GM19240 (cell line): Measurements from ENCODE around the gene CA14.
"Not testable (repeated sequence)": the region's sequence is repeated elsewhere in the genome, so short reads cannot be mapped to it uniquely, and the experiment has no call there.

Experiments
- DNase-seq: peaks from one replicate; pipeline ENCODE4 v3.0.0; 2011; ENCODE audit warnings: low spot score; ENCODE audit not compliant: insufficient read length

CA14 gene

DNA sequence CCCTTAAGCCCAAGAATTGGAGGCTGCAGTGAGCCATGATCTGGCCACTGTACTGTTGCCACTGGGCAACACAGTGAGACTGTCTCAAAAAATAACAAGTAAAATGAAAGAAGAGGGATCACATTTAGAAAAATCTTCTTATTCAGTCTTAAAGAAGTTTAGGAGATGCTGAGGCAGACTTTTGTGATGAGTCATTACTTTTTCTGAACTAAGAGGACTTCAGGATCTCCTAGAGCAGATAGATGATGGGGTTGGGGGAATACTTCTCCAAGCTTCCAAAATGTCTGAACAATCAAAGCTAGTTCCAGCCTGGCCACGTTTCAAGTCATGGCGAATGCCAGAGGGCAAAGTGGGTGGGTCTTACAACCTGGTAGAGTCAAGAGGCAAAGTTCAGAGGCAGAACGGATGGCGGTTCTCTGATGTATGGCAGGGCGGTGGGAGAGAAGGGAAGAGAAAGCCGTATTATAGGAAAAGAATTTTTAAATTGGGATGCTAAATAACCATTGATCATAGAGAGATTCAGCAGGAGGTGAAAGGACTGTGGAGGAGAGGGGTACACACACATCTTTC, 22.6 kb downstream of the CA14 start:
- DNase-seq: no peak

DNA sequence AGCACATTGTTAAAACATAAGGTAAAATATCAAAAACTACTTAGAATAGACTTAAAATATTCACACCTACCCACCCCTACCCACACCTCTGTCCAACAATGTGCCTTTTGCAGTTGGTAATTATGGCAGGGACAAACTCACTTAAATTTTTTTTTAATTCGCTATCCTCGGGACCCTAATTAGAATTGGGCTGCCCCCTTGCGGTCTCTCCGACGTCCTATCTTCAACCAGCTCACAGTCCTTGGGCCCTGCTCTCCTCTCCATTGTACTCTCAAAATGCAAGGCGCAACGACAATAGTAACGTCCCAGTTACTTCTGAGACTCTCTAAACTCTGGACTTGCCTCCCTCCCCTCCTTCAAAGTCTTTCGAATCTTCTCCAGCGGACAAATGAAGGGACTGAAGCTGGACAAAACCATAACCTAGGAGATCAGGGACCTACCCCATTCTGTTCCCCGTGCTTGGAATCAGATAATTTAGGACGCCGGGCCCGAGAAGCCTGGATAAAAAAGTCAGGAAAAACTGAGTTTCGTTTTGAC, 23.7 kb downstream of the CA14 start:
- no peak for DNase-seq

DNA sequence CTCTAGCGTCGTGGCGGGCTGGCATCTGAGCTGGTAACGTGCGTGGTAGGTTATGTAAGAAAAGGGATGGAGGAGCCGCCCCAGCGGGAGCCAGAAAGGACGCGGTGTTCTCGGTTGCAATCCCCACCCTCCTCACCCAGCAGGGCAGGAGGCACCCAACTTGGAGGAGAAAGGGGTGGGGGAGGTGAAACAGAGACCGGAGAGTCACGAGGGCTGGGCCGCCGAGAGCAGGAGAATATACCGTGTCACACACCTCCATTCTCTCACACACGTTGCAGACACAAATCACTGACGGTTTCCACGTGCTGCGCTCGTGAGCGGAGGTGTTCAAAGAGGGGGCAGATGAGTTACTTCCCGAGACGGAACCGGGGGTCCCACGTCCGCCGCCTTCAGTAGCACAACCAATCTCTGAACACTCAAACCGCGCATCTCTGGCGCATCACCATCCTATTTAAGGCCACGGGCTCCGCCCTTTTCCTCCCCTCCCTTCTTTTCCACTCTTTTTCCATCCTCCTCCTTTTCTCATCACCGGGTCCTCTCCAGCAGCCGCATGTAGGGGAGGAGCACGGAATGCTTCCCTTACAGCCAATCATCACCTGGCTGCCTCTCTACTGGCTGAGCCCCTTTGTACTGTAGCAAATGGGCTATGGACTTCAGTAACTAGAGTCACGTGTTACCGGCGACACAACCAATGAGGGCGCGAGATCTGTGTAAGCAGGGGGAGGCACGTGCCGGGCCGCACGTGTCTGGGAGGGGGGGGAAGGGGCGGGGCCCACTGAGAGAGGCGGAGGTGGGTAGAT, 24.4 kb downstream of the CA14 start, which contains the start of gene CIART:
Gene CIART, plus strand, starts transcription at position 797 of the 800 bp plus-strand sequence. CDS start 714 bp downstream, outside the sequence.
- peak; percentile 22 for DNase-seq

DNA sequence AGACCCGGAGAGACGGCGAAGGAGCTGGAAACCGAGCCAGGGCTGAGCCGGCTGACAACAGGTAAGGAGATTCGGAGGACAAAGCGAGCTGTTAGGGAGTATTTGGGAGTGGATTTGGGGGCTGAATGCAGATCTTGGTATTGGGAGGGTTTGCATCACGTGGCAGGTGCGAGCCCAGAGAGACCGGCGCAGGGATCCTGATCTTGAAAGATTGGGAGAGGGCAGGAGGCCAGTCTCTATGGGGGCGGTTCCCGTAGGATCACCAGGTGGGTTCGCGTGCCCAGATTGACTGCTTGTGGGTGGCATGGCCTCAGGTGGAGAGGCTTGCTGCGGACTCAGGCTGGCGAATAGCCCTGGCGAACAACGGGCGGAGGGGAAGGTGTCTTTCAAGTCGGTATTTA, 25.0 kb downstream of the CA14 start:
- DNase-seq: no peak

DNA sequence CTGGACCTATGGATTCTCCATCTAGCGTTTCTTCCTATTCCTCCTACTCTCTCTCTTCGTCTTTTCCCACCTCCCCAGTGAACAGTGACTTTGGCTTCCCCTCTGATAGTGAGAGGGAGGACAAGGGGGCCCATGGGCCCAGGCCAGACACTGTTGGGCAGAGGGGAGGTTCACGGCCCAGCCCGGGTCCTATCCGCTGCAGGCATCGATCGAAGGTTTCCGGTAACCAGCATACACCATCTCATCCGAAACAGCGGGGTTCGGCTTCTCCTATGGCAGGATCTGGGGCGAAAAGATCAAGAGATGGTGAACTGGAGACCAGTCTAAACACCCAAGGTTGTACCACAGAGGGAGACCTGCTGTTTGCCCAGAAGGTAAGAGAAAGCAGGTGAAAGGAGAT, 25.7 kb downstream of the CA14 start:
- no peak for DNase-seq

DNA sequence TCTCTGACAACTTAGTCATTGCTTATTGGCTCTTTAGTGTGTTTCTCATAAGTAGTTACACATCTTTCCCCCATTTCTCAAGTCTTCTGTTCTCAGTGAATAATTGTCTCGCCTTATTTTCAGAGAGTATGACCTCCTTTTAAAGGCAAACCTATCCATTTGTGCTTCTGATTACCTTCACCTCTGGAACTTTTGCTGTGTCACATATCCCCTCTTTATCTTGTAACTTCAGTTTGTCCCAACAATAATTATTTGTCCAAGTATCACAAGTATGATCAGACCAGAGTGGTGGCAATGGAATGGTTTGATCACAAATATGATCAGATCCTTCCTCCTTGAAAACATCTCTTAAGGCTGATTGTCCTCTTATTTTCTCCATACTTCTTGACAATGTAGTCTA, 30.8 kb downstream of the CA14 start:
- DNase-seq: no peak

DNA sequence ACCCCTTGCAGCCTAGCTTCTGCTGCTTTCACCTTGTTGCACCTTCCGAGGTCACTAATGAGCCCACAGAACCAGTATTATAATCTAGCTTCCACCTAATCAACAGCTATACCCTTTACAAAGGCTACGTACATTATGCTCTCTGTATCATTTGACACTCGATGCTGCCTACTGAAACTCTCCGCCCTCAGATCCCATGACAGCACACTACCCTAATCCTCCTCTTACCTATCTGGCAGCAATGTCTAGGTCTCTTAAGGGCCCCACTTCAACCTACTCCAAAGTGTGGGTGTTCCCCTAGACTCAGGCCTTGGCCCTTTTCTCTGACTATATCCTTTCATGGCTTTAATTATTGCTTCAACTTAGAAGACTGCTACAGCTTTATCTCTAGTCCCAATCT, 31.2 kb downstream of the CA14 start:
- DNase-seq: no peak

DNA sequence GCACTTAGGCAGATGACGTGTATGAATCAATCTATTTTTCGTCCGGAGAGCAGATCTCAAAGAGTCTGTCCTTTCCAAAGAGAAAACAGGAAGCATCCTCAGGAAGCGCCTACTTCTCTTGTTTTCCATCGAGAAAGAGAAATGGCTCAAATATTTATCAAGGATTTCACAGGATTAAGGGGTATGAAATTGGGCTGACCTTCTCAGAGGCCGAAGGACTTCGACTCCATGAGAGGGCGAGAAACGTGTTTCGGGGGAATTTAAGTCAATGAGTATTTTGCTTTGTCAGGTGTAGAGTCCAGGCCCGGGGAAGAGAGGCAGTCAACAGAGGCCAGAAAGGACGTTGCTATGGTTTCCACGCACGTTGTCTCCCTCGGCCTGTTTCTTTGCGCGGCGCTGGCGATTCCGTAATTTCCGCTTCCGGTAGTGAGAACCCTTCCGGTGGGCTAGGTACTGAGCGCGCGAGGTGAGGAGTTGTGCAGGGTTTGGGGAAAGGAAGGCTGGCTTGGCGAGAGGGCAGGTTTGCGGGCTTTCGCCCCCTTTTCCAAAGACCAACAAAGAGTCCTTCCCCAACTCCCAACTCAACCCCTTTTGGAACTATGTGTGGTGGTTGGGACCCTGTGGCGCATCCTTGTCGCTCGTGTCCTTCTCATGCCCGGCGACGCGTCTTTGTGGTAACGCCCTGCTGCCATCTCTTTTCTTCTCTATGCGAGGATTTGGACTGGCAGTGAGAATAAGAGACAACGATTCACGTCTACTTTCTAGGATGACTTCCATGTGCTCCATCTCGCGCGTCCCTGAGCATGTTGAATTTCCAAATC, 36.1 kb downstream of the CA14 start, which contains the start of gene MRPS21:
Gene MRPS21, plus strand, starts transcription at position 429 of the 821 bp plus-strand sequence. CDS start 506 bp downstream, outside the sequence.
- peak; percentile 79 for DNase-seq

DNA sequence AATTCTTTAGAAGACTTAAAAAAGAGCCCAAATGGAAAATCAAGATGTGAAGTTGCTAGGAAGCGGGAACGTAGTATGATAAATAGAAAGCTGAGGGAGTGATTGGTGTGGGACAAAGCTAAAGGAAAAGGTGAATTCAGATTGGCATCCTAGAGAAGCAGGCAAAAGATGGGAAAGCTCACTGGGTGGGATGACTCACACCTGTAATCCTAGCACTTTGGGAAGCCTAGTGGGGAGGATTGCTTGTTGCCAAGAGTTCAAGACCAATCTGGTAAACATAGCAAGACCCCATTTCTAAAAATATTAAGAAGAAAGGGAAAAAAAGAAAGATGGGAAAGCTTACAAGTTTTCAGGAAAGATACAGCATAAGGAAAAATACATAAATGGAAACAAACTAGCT, 37.9 kb downstream of the CA14 start:
- DNase-seq: no peak

DNA sequence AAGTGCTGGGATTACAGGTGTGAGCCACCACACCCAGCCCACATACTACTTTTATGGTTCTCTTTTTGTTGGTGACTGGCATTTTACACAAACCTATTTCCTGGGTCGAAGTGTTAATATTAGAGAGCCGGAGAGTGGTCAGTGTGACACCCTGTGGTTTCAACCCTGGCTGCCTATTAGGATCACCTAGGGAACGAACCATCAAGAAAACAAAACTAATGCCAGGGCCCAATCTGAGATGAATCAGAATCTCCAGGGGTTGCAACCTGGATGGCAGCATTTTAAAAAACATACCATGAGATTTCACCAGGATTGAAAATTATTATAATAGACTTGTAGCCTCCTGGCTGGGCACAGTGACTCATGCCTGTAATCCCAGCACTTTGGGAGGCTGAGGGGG, 42.1 kb downstream of the CA14 start:
- no peak for DNase-seq

DNA sequence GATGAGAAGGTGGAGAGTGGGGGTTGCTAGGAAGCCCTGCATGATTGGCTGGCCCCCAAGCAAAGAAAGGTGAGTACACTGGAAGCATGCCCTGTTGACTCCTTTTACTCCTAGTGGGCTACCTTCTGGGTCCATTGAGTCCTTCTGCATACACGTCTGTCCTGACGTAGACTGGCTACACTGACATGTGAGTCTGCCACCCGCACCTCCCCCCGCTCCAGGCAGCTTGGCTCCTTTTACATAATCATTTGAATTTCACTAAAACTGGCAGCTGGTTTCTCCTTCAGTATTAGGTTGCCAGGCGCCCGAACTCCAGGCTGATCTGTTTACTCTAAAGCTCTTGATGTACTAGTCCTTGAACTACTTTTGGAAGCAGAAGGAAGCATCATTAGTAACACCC, 44.8 kb downstream of the CA14 start:
- no peak for DNase-seq

DNA sequence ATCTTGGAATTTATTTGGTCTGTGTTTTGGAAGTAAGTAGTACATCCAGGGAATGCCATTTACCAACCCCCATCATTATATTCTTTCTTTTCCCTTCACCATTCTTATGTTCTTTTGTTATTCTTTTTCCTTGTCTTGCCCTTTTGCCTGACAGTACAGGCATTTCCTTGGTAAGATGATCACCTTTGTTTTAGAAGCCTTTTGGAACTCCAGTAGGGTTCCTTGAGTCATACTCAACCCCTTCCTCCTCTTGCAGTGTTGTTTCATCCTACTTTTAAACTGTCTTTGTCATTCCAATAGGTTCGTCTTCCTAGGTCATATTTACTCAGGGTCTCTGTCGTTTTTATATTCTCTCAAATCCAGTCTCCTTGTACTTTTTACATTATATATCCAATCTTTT, 45.3 kb downstream of the CA14 start:
- DNase-seq: no peak

DNA sequence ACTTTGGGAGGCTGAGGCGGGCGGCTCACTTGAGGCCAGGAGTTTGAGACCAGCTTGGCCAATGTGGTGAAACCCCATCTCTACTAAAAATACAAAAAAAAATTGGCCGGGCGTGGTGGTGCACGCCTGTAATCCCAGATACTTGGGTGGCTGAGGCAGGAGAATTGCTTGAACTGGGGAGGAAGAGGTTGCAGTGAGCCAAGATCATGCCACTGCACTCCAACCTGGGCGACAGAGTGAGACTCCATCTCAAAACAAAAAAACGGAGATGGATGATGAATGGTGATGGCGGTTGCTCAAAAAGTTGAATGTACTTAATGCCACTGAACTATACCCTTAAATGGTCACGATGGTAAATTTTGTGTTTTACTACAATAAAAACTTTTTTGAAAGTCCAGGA, 51.0 kb downstream of the CA14 start:
- not testable (repeated sequence) for DNase-seq

DNA sequence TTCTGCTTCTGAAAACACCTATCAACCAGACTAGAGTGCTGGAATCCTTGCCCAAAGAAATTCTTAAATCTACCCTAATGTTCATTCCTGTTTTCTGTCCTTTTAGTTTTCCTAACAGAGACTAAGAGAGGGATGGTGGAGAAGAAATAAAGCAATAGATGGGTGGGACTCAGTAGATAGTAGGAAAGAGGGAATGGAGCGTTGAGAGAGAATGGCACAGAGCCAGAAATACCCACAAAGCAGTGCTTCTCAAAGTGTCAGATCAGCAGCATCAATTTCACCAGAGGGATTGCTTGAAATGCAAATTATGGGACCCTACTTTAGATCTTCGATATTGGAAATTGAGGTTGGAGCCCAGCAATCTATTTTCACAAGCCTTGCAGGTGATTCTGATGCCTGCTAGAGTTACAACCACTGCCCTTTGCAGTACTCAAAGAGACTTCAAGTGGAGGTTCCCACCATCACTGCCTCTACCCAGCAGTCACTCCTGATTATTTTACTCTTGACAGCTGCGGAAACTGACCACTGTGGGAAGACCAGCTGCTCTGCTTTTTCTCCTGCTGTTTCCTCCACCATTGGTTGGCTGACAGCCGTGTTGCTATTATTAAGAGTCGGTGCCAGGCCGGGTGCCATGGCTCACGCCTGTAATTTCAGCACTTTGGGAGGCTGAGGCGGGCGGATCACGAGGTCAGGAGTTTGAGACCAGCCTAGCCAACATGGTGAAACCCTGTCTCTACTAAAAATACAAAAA, 52.4 kb downstream of the CA14 start:
- DNase-seq: no peak

DNA sequence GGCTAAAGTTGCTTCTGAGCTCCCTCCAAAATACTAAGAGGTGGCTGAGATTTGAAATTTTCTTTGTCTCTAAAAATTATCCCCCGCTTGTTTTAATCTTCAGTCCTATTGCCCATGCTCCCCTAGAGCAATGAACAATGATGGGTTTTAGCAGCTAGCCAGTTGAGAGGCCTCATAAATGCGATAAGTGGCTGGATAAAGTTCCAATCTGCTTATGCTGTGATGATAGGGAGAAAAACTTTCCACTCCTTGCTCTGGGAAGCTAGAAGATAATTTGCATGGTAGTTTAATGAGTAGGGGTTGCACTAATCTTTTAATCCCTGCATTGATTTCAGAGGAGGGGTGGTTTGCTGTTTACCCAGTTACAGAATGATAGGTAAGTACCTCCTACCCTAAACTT, 54.2 kb downstream of the CA14 start:
- DNase-seq: no peak
